ENCODE data around the gene OPN1MW2. TPM values are rescaled to one million over a fixed set of nuclear protein-coding genes. Genes with fewer than 3 reads are reported as not detected.
"Not testable (repeated sequence)": the region's sequence is repeated elsewhere in the genome, so short reads cannot be mapped to it uniquely, and the experiment has no call there.

OPN1MW2 gene
- total RNA-seq, 1 donor: not detected

GRCh38 chrX:154248076-154248475 lies 28.5 kb downstream of the OPN1MW2 start:
- not testable (repeated sequence) for H3K79me2 ChIP-seq (ENCODE audit: insufficient read depth, low read length); H3K36me3 ChIP-seq (ENCODE audit: insufficient read depth, low read length); H3K4me3 ChIP-seq (ENCODE audit: insufficient read depth, low read length); H3K27ac ChIP-seq (ENCODE audit: low read depth, low read length); H3K4me2 ChIP-seq (ENCODE audit: insufficient read depth, low read length); H3K9me3 ChIP-seq (ENCODE audit: low read depth, low read length); H3K27me3 ChIP-seq (ENCODE audit: insufficient read depth, low read length); DNase-seq (ENCODE audit: insufficient read length, low spot score, missing footprints); H4K20me1 ChIP-seq (ENCODE audit: insufficient read depth, low read length); H3K4me1 ChIP-seq (ENCODE audit: insufficient read depth, low read length); H2AFZ ChIP-seq (ENCODE audit: low read length)

DNA sequence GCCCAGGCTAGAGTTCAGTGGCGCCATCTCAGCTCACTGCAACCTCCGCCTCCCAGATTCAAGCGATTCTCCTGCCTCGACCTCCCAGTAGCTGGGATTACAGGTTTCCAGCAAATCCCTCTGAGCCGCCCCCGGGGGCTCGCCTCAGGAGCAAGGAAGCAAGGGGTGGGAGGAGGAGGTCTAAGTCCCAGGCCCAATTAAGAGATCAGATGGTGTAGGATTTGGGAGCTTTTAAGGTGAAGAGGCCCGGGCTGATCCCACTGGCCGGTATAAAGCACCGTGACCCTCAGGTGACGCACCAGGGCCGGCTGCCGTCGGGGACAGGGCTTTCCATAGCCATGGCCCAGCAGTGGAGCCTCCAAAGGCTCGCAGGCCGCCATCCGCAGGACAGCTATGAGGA lies 37.7 kb downstream of the OPN1MW2 start, which contains the start of gene OPN1MW3:
Gene OPN1MW3, plus strand, starts transcription at position 301 of the 400 bp plus-strand sequence. Its CDS starts 38 bp downstream, at position 339.
- not testable (repeated sequence) for H3K27me3 ChIP-seq (ENCODE audit: insufficient read depth, low read length); H4K20me1 ChIP-seq (ENCODE audit: insufficient read depth, low read length); H3K27ac ChIP-seq (ENCODE audit: low read depth, low read length); H3K36me3 ChIP-seq (ENCODE audit: insufficient read depth, low read length); H3K4me1 ChIP-seq (ENCODE audit: insufficient read depth, low read length); H2AFZ ChIP-seq (ENCODE audit: low read length); DNase-seq (ENCODE audit: insufficient read length, low spot score, missing footprints); H3K4me2 ChIP-seq (ENCODE audit: insufficient read depth, low read length); H3K4me3 ChIP-seq (ENCODE audit: insufficient read depth, low read length); H3K79me2 ChIP-seq (ENCODE audit: insufficient read depth, low read length); H3K9me3 ChIP-seq (ENCODE audit: low read depth, low read length)

- not testable (repeated sequence) for H3K79me2 ChIP-seq (ENCODE audit: insufficient read depth, low read length); H3K4me3 ChIP-seq (ENCODE audit: insufficient read depth, low read length); H4K20me1 ChIP-seq (ENCODE audit: insufficient read depth, low read length); H3K27me3 ChIP-seq (ENCODE audit: insufficient read depth, low read length); H3K27ac ChIP-seq (ENCODE audit: low read depth, low read length); H3K36me3 ChIP-seq (ENCODE audit: insufficient read depth, low read length); H3K4me2 ChIP-seq (ENCODE audit: insufficient read depth, low read length); H3K9me3 ChIP-seq (ENCODE audit: low read depth, low read length); DNase-seq (ENCODE audit: insufficient read length, low spot score, missing footprints); H2AFZ ChIP-seq (ENCODE audit: low read length); H3K4me1 ChIP-seq (ENCODE audit: insufficient read depth, low read length)
These were observed 39.2 kb downstream of the OPN1MW2 start for GRCh38 chrX:154258711-154259110.

DNA sequence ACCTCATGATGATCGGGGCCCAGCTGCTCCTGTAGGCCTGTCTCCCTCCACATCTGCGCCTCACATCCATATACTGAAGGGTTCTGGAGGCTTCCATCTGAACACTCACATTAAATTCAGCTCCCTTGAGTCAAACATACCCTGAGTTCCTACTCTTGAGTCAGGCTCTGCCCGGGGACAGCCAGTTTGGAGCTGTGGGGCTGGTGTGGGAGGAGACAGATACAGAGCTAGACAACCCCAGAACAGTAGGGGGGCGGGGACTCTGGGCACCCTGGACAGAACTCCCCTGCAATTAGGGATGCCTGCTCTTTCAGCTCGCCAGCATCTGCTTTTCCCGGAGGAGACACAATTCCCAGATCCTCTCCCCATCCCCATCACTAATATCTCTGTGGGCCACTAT lies 43.5 kb downstream of the OPN1MW2 start:
- not testable (repeated sequence) for H4K20me1 ChIP-seq (ENCODE audit: insufficient read depth, low read length); H3K36me3 ChIP-seq (ENCODE audit: insufficient read depth, low read length); DNase-seq (ENCODE audit: insufficient read length, low spot score, missing footprints); H3K4me2 ChIP-seq (ENCODE audit: insufficient read depth, low read length); H3K4me3 ChIP-seq (ENCODE audit: insufficient read depth, low read length); H3K4me1 ChIP-seq (ENCODE audit: insufficient read depth, low read length); H2AFZ ChIP-seq (ENCODE audit: low read length); H3K27ac ChIP-seq (ENCODE audit: low read depth, low read length); H3K9me3 ChIP-seq (ENCODE audit: low read depth, low read length); H3K27me3 ChIP-seq (ENCODE audit: insufficient read depth, low read length); H3K79me2 ChIP-seq (ENCODE audit: insufficient read depth, low read length)

GRCh38 chrX:154269245-154269644 lies 49.7 kb downstream of the OPN1MW2 start:
- H3K4me3 ChIP-seq (ENCODE audit: insufficient read depth, low read length); H3K4me1 ChIP-seq (ENCODE audit: insufficient read depth, low read length); H3K9me3 ChIP-seq (ENCODE audit: low read depth, low read length); H2AFZ ChIP-seq (ENCODE audit: low read length); DNase-seq (ENCODE audit: insufficient read length, low spot score, missing footprints); H3K79me2 ChIP-seq (ENCODE audit: insufficient read depth, low read length); H3K36me3 ChIP-seq (ENCODE audit: insufficient read depth, low read length); H3K27me3 ChIP-seq (ENCODE audit: insufficient read depth, low read length); H3K4me2 ChIP-seq (ENCODE audit: insufficient read depth, low read length); H4K20me1 ChIP-seq (ENCODE audit: insufficient read depth, low read length); H3K27ac ChIP-seq (ENCODE audit: low read depth, low read length): not testable (repeated sequence)

Other genes with a start within 250 kb of the OPN1MW2 start
- gene HCFC1, start 247.9 kb upstream of the OPN1MW2 start, total RNA-seq: 22.1 and 24.6 TPM in 2 replicates
- 6.9 and 8.5 TPM in 2 replicates for gene TMEM187, start 247.0 kb upstream of the OPN1MW2 start, total RNA-seq
- gene IRAK1, start 199.9 kb upstream of the OPN1MW2 start, total RNA-seq: 99.5 and 100 TPM in 2 replicates
- 31.1 and 33.3 TPM in 2 replicates for gene MECP2, start 122.0 kb upstream of the OPN1MW2 start, total RNA-seq
- gene OPN1LW, start 75.5 kb upstream of the OPN1MW2 start, total RNA-seq: not detected in 2 replicates
- not detected in 2 replicates for gene OPN1MW, start 37.2 kb upstream of the OPN1MW2 start, total RNA-seq
- not detected in 2 replicates for gene OPN1MW3, start 37.8 kb downstream of the OPN1MW2 start, total RNA-seq
- gene TEX28, start 75.4 kb downstream of the OPN1MW2 start, total RNA-seq: not detected in 2 replicates
- gene TKTL1, start 76.0 kb downstream of the OPN1MW2 start, total RNA-seq: not detected in 2 replicates
- gene FLNA, start 154.9 kb downstream of the OPN1MW2 start, total RNA-seq: 2,632 and 3,431 TPM in 2 replicates
- gene EMD, start 159.5 kb downstream of the OPN1MW2 start, total RNA-seq: 28.0 and 29.7 TPM in 2 replicates
- gene RPL10, start 178.6 kb downstream of the OPN1MW2 start, total RNA-seq: 1,832 and 2,517 TPM in 2 replicates
- 58.9 and 74.6 TPM in 2 replicates for gene DNASE1L1, start 189.5 kb downstream of the OPN1MW2 start, total RNA-seq
- gene TAFAZZIN, start 191.8 kb downstream of the OPN1MW2 start, total RNA-seq: 15.6 and 19.2 TPM in 2 replicates
- 59.2 and 61.9 TPM in 2 replicates for gene ATP6AP1, start 208.9 kb downstream of the OPN1MW2 start, total RNA-seq
- 67.5 and 74.6 TPM in 2 replicates for gene GDI1, start 217.4 kb downstream of the OPN1MW2 start, total RNA-seq
- 46.0 and 48.1 TPM in 2 replicates for gene FAM50A, start 224.4 kb downstream of the OPN1MW2 start, total RNA-seq
- gene PLXNA3, start 238.5 kb downstream of the OPN1MW2 start, total RNA-seq: 15.9 and 18.8 TPM in 2 replicates

Data from osteoblast (primary cell).